ENCODE measurements around the gene SLC22A7.

DNA sequence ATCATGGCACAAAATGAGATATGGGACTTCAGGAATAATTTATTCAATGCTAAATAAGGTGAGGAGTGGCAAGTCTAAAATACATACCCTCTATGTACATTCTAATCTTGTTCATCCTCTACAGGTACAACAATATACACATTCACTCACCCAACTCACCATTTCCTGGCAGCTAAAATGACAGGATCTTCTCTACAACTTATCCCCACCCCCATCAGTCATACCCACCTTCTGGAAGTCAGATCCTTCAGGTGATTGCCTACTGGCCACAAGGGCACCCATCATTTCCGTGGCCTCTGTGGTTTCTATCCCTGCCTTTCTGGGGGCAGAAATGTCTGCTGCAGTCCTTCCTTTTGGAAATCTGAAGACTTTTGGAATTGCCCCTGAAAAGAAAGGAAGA, 33.4 kb downstream of the SLC22A7 start:
- TF ChIP-seq, protein P1, sequence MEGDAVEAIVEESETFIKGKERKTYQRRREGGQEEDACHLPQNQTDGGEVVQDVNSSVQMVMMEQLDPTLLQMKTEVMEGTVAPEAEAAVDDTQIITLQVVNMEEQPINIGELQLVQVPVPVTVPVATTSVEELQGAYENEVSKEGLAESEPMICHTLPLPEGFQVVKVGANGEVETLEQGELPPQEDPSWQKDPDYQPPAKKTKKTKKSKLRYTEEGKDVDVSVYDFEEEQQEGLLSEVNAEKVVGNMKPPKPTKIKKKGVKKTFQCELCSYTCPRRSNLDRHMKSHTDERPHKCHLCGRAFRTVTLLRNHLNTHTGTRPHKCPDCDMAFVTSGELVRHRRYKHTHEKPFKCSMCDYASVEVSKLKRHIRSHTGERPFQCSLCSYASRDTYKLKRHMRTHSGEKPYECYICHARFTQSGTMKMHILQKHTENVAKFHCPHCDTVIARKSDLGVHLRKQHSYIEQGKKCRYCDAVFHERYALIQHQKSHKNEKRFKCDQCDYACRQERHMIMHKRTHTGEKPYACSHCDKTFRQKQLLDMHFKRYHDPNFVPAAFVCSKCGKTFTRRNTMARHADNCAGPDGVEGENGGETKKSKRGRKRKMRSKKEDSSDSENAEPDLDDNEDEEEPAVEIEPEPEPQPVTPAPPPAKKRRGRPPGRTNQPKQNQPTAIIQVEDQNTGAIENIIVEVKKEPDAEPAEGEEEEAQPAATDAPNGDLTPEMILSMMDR (IDR thresholded peaks at IDR 0.05; ENCODE audit: low read depth, low read length, poor library complexity, severe bottlenecking): no peak
- no peak for TF ChIP-seq EZH2phosphoT487 (IDR thresholded peaks at IDR 0.05; ENCODE audit: borderline replicate concordance, low read length)

Measured in DOHH2 (cell line).